Adrenal gland (tissue), 5 donors: Measurements from ENCODE around the gene FOXN3.

ENCODE experiments used
- POLR2A ChIP-seq, 2 donors: fragments of 450-650 bp; IDR thresholded peaks; one replicate each; pipeline ENCODE4 v1.6.1; 2017; ENCODE audit warnings: antibody characterized with exemption in 2 of 2, mild to moderate bottlenecking in 2 of 2, moderate library complexity in 1 of 2
- TF ChIP-seq, protein P1 (sequence below), 6 experiments: fragments of 450-650 bp in 4 of 6; fragments of 200-600 bp in 2 of 6; sonication (generic) in 1 of 6; IDR thresholded peaks; 1 replicate in 5 of 6; 2 replicates in 1 of 6; pipeline versions ENCODE4 v1.5.1 to v1.8.0; 2016 to 2021; ENCODE audit warnings: antibody characterized with exemption in 6 of 6, mild to moderate bottlenecking in 2 of 6, moderate library complexity in 1 of 6
- donor health status: DM: no; HTN: no; CAD: no.

DNA sequence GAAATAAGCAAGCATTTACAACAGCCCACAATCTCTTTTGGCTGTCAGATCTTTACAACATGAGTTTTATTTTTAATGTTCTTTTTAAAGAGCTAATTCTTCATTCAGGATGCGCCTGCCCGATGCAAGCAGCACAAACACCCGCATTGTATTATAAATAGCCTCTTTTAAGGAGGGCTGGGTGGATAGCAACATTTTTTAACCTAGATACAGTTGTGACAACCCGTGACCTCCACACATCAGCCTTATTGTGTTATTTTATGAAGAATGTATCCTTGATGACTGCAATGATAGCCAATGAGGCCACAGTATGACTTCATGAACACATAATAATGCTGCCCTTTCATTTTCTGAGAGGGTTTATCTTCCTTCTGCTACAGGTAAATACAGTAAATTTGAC is 173.7 kb downstream of the FOXN3 start:
- TF ChIP-seq, protein P1, sequence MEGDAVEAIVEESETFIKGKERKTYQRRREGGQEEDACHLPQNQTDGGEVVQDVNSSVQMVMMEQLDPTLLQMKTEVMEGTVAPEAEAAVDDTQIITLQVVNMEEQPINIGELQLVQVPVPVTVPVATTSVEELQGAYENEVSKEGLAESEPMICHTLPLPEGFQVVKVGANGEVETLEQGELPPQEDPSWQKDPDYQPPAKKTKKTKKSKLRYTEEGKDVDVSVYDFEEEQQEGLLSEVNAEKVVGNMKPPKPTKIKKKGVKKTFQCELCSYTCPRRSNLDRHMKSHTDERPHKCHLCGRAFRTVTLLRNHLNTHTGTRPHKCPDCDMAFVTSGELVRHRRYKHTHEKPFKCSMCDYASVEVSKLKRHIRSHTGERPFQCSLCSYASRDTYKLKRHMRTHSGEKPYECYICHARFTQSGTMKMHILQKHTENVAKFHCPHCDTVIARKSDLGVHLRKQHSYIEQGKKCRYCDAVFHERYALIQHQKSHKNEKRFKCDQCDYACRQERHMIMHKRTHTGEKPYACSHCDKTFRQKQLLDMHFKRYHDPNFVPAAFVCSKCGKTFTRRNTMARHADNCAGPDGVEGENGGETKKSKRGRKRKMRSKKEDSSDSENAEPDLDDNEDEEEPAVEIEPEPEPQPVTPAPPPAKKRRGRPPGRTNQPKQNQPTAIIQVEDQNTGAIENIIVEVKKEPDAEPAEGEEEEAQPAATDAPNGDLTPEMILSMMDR (IDR thresholded peaks at IDR 0.05) = no peak
- no peak for TF ChIP-seq POLR2A (IDR thresholded peaks at IDR 0.05)
